Measurements from ENCODE around the gene LRRC15.

Gene LRRC15

GRCh38 chr3:194357681-194358080, 11.9 kb downstream of the LRRC15 start:
- DNase-seq = no peak

GRCh38 chr3:194355379-194355778, 14.2 kb downstream of the LRRC15 start:
- DNase-seq = no peak

- no peak for DNase-seq
Measured at GRCh38 chr3:194354315-194354714, 15.2 kb downstream of the LRRC15 start.

GRCh38 chr3:194352667-194353246, 16.8 kb downstream of the LRRC15 start:
- DNase-seq = no peak

- no peak for DNase-seq
Measured at GRCh38 chr3:194351952-194352536, 17.5 kb downstream of the LRRC15 start.

- DNase-seq = no peak
Measured at GRCh38 chr3:194351080-194351672, 18.4 kb downstream of the LRRC15 start, which contains the start of gene CPN2. Gene CPN2, minus strand, starts transcription at chr3:194351328. Its CDS starts 8,626 bp downstream, at chr3:194342702.

- DNase-seq = no peak
Measured at GRCh38 chr3:194350726-194351071, 18.8 kb downstream of the LRRC15 start.

GRCh38 chr3:194348354-194348753, 21.2 kb downstream of the LRRC15 start:
- no peak for DNase-seq

- no peak for DNase-seq
Measured at GRCh38 chr3:194346621-194347020, 22.9 kb downstream of the LRRC15 start.

- DNase-seq = no peak
Measured at GRCh38 chr3:194346035-194346434, 23.5 kb downstream of the LRRC15 start.

GRCh38 chr3:194344012-194344411, 25.5 kb downstream of the LRRC15 start:
- DNase-seq = peak; percentile 83 to 85

- DNase-seq = no peak
Measured at GRCh38 chr3:194343561-194343893, 26.0 kb downstream of the LRRC15 start.

GRCh38 chr3:194342861-194343560, 26.5 kb downstream of the LRRC15 start:
- no peak for DNase-seq

GRCh38 chr3:194340757-194341400, 28.7 kb downstream of the LRRC15 start:
- DNase-seq = no peak

GRCh38 chr3:194339840-194340239, 29.7 kb downstream of the LRRC15 start:
- no peak for DNase-seq

GRCh38 chr3:194339356-194339755, 30.2 kb downstream of the LRRC15 start:
- DNase-seq = no peak

GRCh38 chr3:194337965-194338753, 31.4 kb downstream of the LRRC15 start:
- DNase-seq = no peak

- no peak for DNase-seq
Measured at GRCh38 chr3:194336601-194337355, 32.8 kb downstream of the LRRC15 start.

- no peak for DNase-seq
Measured at GRCh38 chr3:194333981-194334320, 35.6 kb downstream of the LRRC15 start.

GRCh38 chr3:194333212-194333980, 36.1 kb downstream of the LRRC15 start:
- peak; percentile 92 to 93 for DNase-seq

- DNase-seq = no peak
Measured at GRCh38 chr3:194332858-194333211, 36.7 kb downstream of the LRRC15 start.
